H1 (cell line): ENCODE measurements around the gene RTN4RL1. TPM values are rescaled to one million over a fixed set of nuclear protein-coding genes. Genes with fewer than 3 reads are reported as not detected.

Experiments used
- BRCA1 ChIP-seq: IDR thresholded peaks from 2 replicates; pipeline ENCODE4 v1.6.1; 2012; ENCODE audit warnings: low read depth, low read length, improper control_type of control experiment
- RAD21 ChIP-seq, 2 experiments: IDR thresholded peaks in 1 of 2; conservative IDR thresholded peaks in 1 of 2; 2 replicates each; pipeline ENCODE4 v1.6.1; 2011; ENCODE audit warnings: low read depth in 2 of 2, low read length in 2 of 2, improper control_type of control experiment in 1 of 2, inconsistent platforms in 1 of 2, mild to moderate bottlenecking in 1 of 2, moderate library complexity in 1 of 2
- polyA plus RNA-seq, 7 experiments: library from polyadenylated mRNA; depleted of rRNA in 3 of 7; stranded (reverse) in 5 of 7; unstranded in 2 of 7; fragments of >200 nt in 5 of 7; fragments of 200-250 nt in 2 of 7; gene quantifications; 1 replicate in 5 of 7; 2 replicates in 1 of 7; 4 replicates in 1 of 7; pipeline versions ENCODE4 v1.2.1 to v1.2.3, GENCODE V29; 2011 to 2013; ENCODE audit warnings: missing spikeins in 2 of 7, mixed read lengths in 2 of 7
- total RNA-seq: library from RNA; stranded (reverse); fragmentation: NEBNext Ultra II Directional; extraction: Animal tissue kit (Norgen Biotek cat#: 25700); gene quantifications from 2 replicates; pipeline ENCODE4 v1.2.1, GENCODE V29; 2021

RTN4RL1 gene
- total and polyA plus RNA-seq, 2 of the 8 experiments (the other 6 are each of a cell fraction or from before 2014, with no cell fraction given) = 0.09 TPM; not detected in 1

DNA sequence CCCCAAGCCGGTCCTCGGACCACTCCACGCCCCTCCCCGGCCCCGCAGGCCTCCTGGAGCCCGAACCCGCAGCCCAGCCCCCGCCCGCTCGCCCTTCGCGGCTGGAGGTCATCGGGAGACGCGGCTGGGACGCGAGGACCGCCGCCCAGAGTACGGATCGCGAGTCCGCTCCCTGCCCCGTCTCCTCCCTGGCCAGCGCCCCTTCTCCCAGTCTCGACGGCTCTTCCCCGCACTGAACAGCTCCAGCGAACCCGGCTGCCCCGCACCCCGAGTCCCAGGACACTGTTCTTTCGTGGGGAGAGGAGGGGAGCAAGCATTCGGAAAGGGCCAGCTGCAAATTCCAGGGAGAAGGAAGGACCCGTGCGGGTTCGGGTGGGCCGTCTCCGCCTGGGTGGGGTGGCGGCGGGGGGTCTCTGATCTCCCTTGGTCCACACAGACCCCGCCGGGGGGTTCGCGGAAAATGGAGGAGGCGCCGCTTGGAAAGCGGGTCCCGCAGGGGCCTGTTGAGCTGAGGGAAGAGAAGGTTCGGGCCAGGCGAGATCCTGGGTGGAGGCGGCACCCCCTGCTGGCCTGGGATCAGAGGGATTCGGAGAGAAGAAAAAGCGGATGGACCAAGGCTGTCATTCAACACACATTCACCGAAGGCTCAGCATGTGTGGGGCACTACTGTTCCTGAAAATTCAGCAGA, 632 bp upstream of the RTN4RL1 start (continued):
- TF ChIP-seq RAD21 (IDR thresholded peaks at IDR 0.05 in 1 of 2, conservative IDR thresholded peaks at IDR 0.05 in 1 of 2; ENCODE audit: low read depth in 2 of 2, low read length in 2 of 2) = peak; percentile 49 to 55
- TF ChIP-seq BRCA1 = no peak
- TF ChIP-seq, all 59 proteins: peak for 3
